ENCODE results near the gene LPP.
"Not testable (repeated sequence)": the region's sequence is repeated elsewhere in the genome, so short reads cannot be mapped to it uniquely, and the experiment has no call there.

LPP gene

GRCh38 chr3:188154014-188154808 lies at the start of gene LPP:
LPP (plus strand) TSS chr3:188154157; CDS start chr3:188406121, 251,964 bp downstream.
- DNase-seq, result peak; percentile 66

- no peak for DNase-seq
These were observed 48.0 kb upstream of the LPP start for GRCh38 chr3:188106006-188106405.

- DNase-seq, result no peak
These were observed 47.5 kb upstream of the LPP start for GRCh38 chr3:188106454-188106853.

GRCh38 chr3:188106887-188107830 lies 46.8 kb upstream of the LPP start:
- no peak for DNase-seq

- DNase-seq, result no peak
These were observed 45.1 kb upstream of the LPP start for GRCh38 chr3:188108703-188109412.

GRCh38 chr3:188111002-188111584 lies 42.9 kb upstream of the LPP start:
- no peak for DNase-seq

GRCh38 chr3:188113756-188114155 lies 40.2 kb upstream of the LPP start:
- DNase-seq, result no peak

- no peak for DNase-seq
These were observed 34.1 kb upstream of the LPP start for GRCh38 chr3:188119846-188120245.

- DNase-seq, result no peak
These were observed 31.3 kb upstream of the LPP start for GRCh38 chr3:188122571-188123169.

- no peak for DNase-seq
These were observed 30.6 kb upstream of the LPP start for GRCh38 chr3:188123170-188123905.

- DNase-seq, result no peak
These were observed 29.8 kb upstream of the LPP start for GRCh38 chr3:188124184-188124583.

GRCh38 chr3:188125076-188125475 lies 28.9 kb upstream of the LPP start:
- DNase-seq, result no peak

GRCh38 chr3:188126276-188126675 lies 27.7 kb upstream of the LPP start:
- DNase-seq, result no peak

- no peak for DNase-seq
These were observed 27.0 kb upstream of the LPP start for GRCh38 chr3:188126934-188127333.

GRCh38 chr3:188128905-188129304 lies 25.1 kb upstream of the LPP start:
- no peak for DNase-seq

- DNase-seq, result not testable (repeated sequence)
These were observed 22.9 kb upstream of the LPP start for GRCh38 chr3:188131023-188131422.

- DNase-seq, result no peak
These were observed 20.7 kb upstream of the LPP start for GRCh38 chr3:188133219-188133618.

- DNase-seq, result no peak
These were observed 20.3 kb upstream of the LPP start for GRCh38 chr3:188133646-188134045.

- DNase-seq, result no peak
These were observed 19.9 kb upstream of the LPP start for GRCh38 chr3:188134079-188134478.

- no peak for DNase-seq
These were observed 19.1 kb upstream of the LPP start for GRCh38 chr3:188134856-188135255.

GRCh38 chr3:188135271-188135670 lies 18.7 kb upstream of the LPP start:
- no peak for DNase-seq

GRCh38 chr3:188137051-188137450 lies 16.9 kb upstream of the LPP start:
- DNase-seq, result no peak
